GM13977 (cell line): ENCODE data around the gene CEACAM20.

Experiments used
- DNase-seq: peaks from one replicate; pipeline ENCODE4 v3.0.0; 2012; ENCODE audit warnings: low spot score
- in situ Hi-C: fragments of 300-500 bp; cut with MboI; formaldehyde crosslinking; loops from one replicate; pipeline ENCODE4 v1.12.0; 2022; ENCODE audit warnings: low sequenced_read_pairs, low pct_unique_long_range_greater_than_20kb, mixed read lengths, inconsistent platforms; ENCODE audit not compliant: unreplicated experiment
- TF ChIP-seq, protein P1 (sequence below): IDR thresholded peaks from 2 replicates; pipeline ENCODE4 v1.5.1; 2012; ENCODE audit warnings: mild to moderate bottlenecking, control low read depth; ENCODE audit not compliant: insufficient read depth; ENCODE audit errors: extremely low read depth, missing control alignments

Gene CEACAM20

DNA sequence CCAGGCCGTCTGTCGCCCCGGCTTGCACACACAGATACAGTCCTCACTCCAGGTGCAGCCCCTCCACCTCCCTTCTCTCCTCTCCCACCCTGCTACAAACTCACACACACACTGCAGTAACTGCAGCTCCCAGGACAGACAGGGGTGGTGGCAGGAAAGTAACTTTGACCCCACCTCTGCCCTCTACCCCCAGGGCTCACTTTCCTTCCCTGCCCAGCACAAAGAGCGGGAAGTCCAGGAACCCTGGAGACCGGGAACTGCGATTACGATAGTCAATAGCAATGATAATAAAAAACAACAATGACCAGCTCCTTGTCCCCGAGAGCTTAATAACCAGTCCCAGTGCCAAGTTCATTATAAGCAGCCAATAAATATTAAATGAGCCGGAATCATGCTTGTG lies at the start of gene CEACAM20:
Gene CEACAM20, minus strand, starts transcription at position 140 of the 400 bp plus-strand sequence. CDS start 166 bp downstream, outside the sequence.
- DNase-seq, result no peak
- in situ Hi-C loops, result no loop called here
- TF ChIP-seq, protein P1, sequence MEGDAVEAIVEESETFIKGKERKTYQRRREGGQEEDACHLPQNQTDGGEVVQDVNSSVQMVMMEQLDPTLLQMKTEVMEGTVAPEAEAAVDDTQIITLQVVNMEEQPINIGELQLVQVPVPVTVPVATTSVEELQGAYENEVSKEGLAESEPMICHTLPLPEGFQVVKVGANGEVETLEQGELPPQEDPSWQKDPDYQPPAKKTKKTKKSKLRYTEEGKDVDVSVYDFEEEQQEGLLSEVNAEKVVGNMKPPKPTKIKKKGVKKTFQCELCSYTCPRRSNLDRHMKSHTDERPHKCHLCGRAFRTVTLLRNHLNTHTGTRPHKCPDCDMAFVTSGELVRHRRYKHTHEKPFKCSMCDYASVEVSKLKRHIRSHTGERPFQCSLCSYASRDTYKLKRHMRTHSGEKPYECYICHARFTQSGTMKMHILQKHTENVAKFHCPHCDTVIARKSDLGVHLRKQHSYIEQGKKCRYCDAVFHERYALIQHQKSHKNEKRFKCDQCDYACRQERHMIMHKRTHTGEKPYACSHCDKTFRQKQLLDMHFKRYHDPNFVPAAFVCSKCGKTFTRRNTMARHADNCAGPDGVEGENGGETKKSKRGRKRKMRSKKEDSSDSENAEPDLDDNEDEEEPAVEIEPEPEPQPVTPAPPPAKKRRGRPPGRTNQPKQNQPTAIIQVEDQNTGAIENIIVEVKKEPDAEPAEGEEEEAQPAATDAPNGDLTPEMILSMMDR, result no peak

DNA sequence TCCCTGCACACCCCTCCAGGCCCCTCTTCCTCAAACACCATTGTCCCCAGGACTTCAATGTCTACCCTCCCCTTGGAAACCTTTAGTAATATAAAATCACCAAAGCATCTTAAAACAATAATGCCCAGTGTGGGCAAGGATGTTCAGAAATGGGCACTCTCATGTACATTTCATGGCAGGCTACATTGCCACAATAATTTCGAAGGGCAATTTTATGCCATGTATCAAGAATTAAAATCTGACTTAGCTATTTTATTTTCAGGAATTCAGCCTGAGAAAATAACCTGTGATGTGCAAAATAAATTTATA lies 48.0 kb upstream of the CEACAM20 start:
- in situ Hi-C loops, result no loop called here
- DNase-seq, result no peak
- TF ChIP-seq, protein P1, result no peak

DNA sequence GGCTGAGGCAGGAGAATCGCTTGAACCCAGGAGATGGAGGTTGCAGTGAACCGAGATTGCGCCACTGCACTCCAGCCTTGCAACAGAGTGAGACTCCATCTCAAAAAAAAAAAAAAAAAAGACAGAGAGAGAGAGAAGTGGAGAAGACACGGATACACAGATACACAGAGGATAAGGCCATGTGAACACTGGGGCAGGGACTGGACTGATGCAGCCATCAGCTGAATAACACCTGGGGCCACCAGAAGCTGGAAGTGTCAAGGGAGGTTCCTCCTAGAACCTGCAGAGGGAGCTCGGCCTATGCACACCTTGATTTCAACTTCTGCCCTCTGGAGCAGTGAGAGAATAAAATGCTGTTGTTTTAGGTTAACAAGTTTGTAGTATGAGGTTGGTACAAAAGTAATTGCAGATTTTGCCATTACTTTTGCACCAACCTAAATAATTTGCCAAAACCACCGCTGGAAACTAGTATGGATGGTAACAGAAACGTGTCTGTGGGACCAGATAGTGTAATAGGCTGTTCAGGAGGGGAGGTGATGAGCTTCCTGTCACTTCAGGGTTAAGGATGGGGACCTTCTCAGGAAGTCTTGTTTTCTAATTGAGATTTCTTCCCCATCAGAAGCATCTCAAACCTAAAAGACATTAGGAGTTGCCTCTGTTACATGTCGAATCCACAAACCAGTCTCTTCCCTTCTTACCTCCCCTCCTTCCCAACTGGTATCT lies 47.5 kb upstream of the CEACAM20 start:
- DNase-seq, result no peak
- TF ChIP-seq, protein P1, result peak; percentile 57
- in situ Hi-C loops, result no loop called here

DNA sequence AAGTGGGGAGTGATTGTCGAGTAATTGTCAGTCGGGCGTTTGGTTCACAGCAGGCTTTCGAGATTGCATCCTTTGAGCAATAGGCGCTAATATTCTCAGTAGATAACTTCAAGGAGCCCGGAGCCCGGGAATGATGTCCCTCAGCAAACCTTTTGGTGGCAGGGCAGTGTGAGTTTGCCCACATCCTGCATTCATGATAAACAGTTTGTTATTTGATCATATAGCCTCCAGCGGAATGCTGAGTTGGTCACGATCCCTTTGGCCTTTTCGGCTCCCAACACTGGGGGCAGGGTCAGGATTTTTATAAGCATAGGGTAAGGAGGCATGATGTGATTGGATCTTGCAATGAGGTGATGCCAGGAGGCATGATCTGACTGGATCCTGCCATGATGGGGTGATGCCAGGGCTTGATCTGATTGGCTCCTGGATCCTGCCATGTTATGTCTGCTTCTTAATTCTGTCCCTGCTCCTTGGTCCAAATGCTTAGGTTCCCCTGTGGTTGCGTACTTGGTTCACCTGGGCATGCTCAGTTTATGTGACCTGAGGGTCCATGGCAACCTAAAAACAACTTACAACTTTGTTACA lies 45.7 kb upstream of the CEACAM20 start:
- TF ChIP-seq, protein P1, result no peak
- DNase-seq, result no peak
- in situ Hi-C loops, result no loop called here

DNA sequence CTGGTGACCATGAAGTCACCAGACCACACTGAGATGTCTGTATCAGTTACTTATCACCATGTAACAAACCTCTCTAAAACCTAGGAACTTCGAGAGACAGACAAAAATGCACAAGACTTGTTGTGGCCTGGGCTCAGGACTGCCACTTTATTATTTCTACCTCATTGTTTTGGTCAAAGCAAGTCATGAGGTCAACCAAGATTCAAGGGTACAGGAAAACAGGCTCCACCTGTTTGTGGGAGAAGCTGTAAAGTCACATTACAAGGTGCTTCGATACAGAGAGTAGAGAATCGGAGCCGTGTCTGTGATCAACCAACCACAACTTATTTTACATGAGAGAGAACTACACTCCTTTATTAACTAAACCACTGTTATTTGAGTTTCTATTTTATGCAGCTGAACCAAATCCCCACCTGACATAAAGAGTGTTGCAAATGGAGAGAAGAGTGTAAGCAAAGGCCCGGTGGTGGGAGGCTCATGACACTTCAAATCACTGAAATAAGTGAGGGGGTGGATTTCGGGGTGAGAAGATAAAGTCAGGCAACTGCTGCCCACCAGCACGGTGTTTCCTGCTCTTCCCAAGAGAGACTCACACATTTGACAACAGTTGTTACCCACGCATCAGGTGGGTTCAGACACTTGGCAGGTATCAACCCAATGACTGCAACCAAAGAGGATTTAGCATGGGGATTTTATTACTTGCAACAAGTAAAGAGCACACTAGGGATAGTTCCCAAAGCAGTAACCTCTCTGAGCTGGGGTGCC lies 44.9 kb upstream of the CEACAM20 start:
- TF ChIP-seq, protein P1, result no peak
- DNase-seq, result no peak
- in situ Hi-C loops, result no loop called here

DNA sequence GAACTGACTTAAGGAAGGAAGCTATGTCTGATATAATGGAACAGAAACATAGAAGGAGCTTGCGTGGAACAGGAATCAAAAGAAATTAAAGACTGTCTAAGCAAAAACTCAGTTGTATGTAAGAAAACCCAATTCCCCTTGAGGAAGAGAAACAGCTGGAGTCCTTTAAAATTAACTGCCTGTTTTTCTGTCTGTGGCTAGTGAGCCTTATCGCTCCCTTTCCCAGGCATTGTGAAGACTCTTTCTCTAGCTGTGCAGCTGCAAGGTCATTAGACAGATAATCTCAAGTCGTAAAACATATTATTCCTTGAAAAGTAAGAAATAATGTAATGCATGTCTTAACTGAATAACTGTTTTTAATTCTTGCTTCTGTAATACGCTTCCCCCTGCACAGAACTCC lies 44.2 kb upstream of the CEACAM20 start:
- TF ChIP-seq, protein P1, result no peak
- in situ Hi-C loops, result no loop called here
- DNase-seq, result no peak
